HepG2 (cell line): ENCODE data around the gene CNNM3. TPM values are rescaled to one million over a fixed set of nuclear protein-coding genes. Genes with fewer than 3 reads are reported as not detected.

Experiments
- ATF7 ChIP-seq, 2 experiments: fragments of 450-650 bp in 1 of 2; sonication (generic) in 1 of 2; formaldehyde crosslinking in 1 of 2; IDR thresholded peaks; 2 replicates each; pipeline versions ENCODE4 v1.4.0 to v1.6.1; 2016 to 2020; ENCODE audit warnings: antibody characterized with exemption in 1 of 2, mild to moderate bottlenecking in 1 of 2, missing genetic modification reagents in 1 of 2
- CEBPB ChIP-seq: IDR thresholded peaks from 2 replicates; pipeline ENCODE4 v1.6.1; 2011; ENCODE audit warnings: low read depth, low read length, improper control_type of control experiment, borderline replicate concordance
- HNRNPUL1 ChIP-seq: fragments of 200-400 bp; formaldehyde crosslinking; IDR thresholded peaks from 2 replicates; pipeline ENCODE4 v1.6.1; 2017; ENCODE audit warnings: low read depth, mild to moderate bottlenecking, low read length, moderate library complexity
- KDM5B ChIP-seq: sonication (generic); formaldehyde crosslinking; IDR thresholded peaks from 2 replicates; pipeline ENCODE4 v1.4.0; 2020; ENCODE audit warnings: missing genetic modification reagents, mild to moderate bottlenecking, borderline replicate concordance
- MAFG ChIP-seq: sonication (generic); formaldehyde crosslinking; IDR thresholded peaks from 2 replicates; pipeline ENCODE4 v1.5.1; 2020; ENCODE audit warnings: mild to moderate bottlenecking, missing genetic modification reagents
- MEF2D ChIP-seq: sonication (generic); formaldehyde crosslinking; IDR thresholded peaks from 2 replicates; pipeline ENCODE4 v1.5.1; 2020; ENCODE audit warnings: mild to moderate bottlenecking, missing genetic modification reagents
- MIXL1 ChIP-seq: IDR thresholded peaks from 2 replicates; pipeline ENCODE4 v1.6.1; 2016
- MYC ChIP-seq: sonication (generic); formaldehyde crosslinking; IDR thresholded peaks from 2 replicates; pipeline ENCODE4 v1.9.0; 2021; ENCODE audit warnings: missing genetic modification reagents, borderline replicate concordance
- TAF15 ChIP-seq: fragments of 200-400 bp; formaldehyde crosslinking; IDR thresholded peaks from one replicate; pipeline ENCODE4 v1.6.1; 2018; ENCODE audit warnings: mild to moderate bottlenecking, low read depth, low read length; ENCODE audit not compliant: poor library complexity, severe bottlenecking
- ZBTB8A ChIP-seq: sonication (generic); formaldehyde crosslinking; IDR thresholded peaks from 2 replicates; pipeline ENCODE4 v1.4.0; 2020; ENCODE audit warnings: mild to moderate bottlenecking, low read depth, missing genetic modification reagents, borderline replicate concordance
- ZMAT5 ChIP-seq: sonication (generic); formaldehyde crosslinking; IDR thresholded peaks from 2 replicates; pipeline ENCODE4 v1.5.0; 2020; ENCODE audit warnings: mild to moderate bottlenecking, low read depth, missing genetic modification reagents, borderline replicate concordance
- ZNF224 ChIP-seq: sonication (generic); formaldehyde crosslinking; IDR thresholded peaks from 2 replicates; pipeline ENCODE4 v1.5.0; 2020; ENCODE audit warnings: mild to moderate bottlenecking, missing genetic modification reagents
- ZNF33A ChIP-seq: sonication (generic); formaldehyde crosslinking; IDR thresholded peaks from 2 replicates; pipeline ENCODE4 v1.5.1; 2020; ENCODE audit warnings: missing genetic modification reagents, mild to moderate bottlenecking, moderate library complexity, borderline replicate concordance
- ZNF430 ChIP-seq: sonication (generic); formaldehyde crosslinking; IDR thresholded peaks from 2 replicates; pipeline ENCODE4 v1.9.0; 2021; ENCODE audit warnings: mild to moderate bottlenecking, missing genetic modification reagents
- ZNF7 ChIP-seq: IDR thresholded peaks from 2 replicates; pipeline ENCODE4 v1.6.1; 2016; ENCODE audit warnings: missing biosample characterization, missing genetic modification reagents
- ZSCAN31 ChIP-seq: sonication (generic); formaldehyde crosslinking; IDR thresholded peaks from 2 replicates; pipeline ENCODE4 v1.5.0; 2020; ENCODE audit warnings: low read depth, mild to moderate bottlenecking, missing genetic modification reagents
- polyA plus RNA-seq, 8 experiments: library from polyadenylated mRNA; depleted of rRNA in 3 of 8; stranded (reverse) in 7 of 8; unstranded in 1 of 8; fragments of >200 nt; fragmentation: Illumina TruSeq in 4 of 8; extraction: Trizol in 4 of 8; gene quantifications; 2 replicates each; pipeline versions ENCODE4 v1.2.1 to v1.2.3, GENCODE V29; 2011 to 2016; ENCODE audit warnings: low read depth in 4 of 8, missing spikeins in 1 of 8, mixed read lengths in 1 of 8; ENCODE audit not compliant: insufficient read depth in 1 of 8
- total RNA-seq, 5 experiments: library from RNA; depleted of rRNA; stranded (reverse); fragments of >200 nt; fragmentation: Illumina TruSeq; extraction: Trizol; gene quantifications; 2 replicates each; pipeline ENCODE4 v1.2.3, GENCODE V29; 2016; ENCODE audit warnings: low read depth in 1 of 5
- TF ChIP-seq, protein P1 (sequence below): sonication (generic); formaldehyde crosslinking; IDR thresholded peaks from 2 replicates; pipeline ENCODE4 v1.9.0; 2021; ENCODE audit warnings: missing genetic modification reagents, mild to moderate bottlenecking, borderline replicate concordance
- TF ChIP-seq, protein P2 (sequence below): sonication (generic); formaldehyde crosslinking; IDR thresholded peaks from 2 replicates; pipeline ENCODE4 v1.4.0; 2020; ENCODE audit warnings: missing genetic modification reagents, borderline replicate concordance
- TF ChIP-seq, protein P3 (sequence below): sonication (generic); formaldehyde crosslinking; IDR thresholded peaks from 2 replicates; pipeline ENCODE4 v1.5.0; 2020; ENCODE audit warnings: mild to moderate bottlenecking, missing genetic modification reagents, borderline replicate concordance
- TF ChIP-seq, protein P4 (sequence below): sonication (generic); formaldehyde crosslinking; IDR thresholded peaks from 2 replicates; pipeline ENCODE4 v1.4.0; 2020; ENCODE audit warnings: missing genetic modification reagents

Gene CNNM3
- total and polyA plus RNA-seq, 2 of the 13 experiments (the other 11 are each of a cell fraction or from before 2014, with no cell fraction given), result 21.2 to 27.9 TPM

- TF ChIP-seq, protein P1, sequence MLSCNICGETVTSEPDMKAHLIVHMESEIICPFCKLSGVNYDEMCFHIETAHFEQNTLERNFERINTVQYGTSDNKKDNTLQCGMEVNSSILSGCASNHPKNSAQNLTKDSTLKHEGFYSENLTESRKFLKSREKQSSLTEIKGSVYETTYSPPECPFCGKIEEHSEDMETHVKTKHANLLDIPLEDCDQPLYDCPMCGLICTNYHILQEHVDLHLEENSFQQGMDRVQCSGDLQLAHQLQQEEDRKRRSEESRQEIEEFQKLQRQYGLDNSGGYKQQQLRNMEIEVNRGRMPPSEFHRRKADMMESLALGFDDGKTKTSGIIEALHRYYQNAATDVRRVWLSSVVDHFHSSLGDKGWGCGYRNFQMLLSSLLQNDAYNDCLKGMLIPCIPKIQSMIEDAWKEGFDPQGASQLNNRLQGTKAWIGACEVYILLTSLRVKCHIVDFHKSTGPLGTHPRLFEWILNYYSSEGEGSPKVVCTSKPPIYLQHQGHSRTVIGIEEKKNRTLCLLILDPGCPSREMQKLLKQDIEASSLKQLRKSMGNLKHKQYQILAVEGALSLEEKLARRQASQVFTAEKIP (CRISPR knock-in tag), result no peak
- TF ChIP-seq ZMAT5 (CRISPR knock-in tag) (0 out of 2 replicates have a peak, but pooled peaks have one; percentile 13), MYC (CRISPR knock-in tag) (no peak), CEBPB (no peak), ZBTB8A (CRISPR knock-in tag) (peak; percentile 14; the same call in 1 of the 2 replicates), ZNF430 (CRISPR knock-in tag) (no peak; the same call in 1 of the 2 replicates), ZNF224 (CRISPR knock-in tag) (0 out of 2 replicates have a peak, but pooled peaks have one; percentile 35), TAF15 (no peak), HNRNPUL1 (no peak), ZNF7 (no peak), ZSCAN31 (CRISPR knock-in tag) (peak; percentile 69; the same call in 1 of the 2 replicates), KDM5B (CRISPR knock-in tag) (peak; percentile 77), MIXL1 (CRISPR knock-in tag) (peak; percentile 48; the same call in 1 of the 2 replicates), MEF2D (CRISPR knock-in tag) (peak; percentile 76; the same call in 1 of the 2 replicates), MAFG (CRISPR knock-in tag) (no peak), ZNF33A (0 out of 2 replicates have a peak, but pooled peaks have one; percentile 41), ATF7 (IDR thresholded peaks at IDR 0.05) (no peak), ATF7 (CRISPR knock-in tag; IDR thresholded peaks at IDR 0.05) (no peak)
- TF ChIP-seq, protein P2, sequence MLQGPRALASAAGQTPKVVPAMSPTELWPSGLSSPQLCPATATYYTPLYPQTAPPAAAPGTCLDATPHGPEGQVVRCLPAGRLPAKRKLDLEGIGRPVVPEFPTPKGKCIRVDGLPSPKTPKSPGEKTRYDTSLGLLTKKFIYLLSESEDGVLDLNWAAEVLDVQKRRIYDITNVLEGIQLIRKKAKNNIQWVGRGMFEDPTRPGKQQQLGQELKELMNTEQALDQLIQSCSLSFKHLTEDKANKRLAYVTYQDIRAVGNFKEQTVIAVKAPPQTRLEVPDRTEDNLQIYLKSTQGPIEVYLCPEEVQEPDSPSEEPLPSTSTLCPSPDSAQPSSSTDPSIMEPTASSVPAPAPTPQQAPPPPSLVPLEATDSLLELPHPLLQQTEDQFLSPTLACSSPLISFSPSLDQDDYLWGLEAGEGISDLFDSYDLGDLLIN, result 0 out of 2 replicates have a peak, but pooled peaks have one; percentile 35
- TF ChIP-seq, protein P3, sequence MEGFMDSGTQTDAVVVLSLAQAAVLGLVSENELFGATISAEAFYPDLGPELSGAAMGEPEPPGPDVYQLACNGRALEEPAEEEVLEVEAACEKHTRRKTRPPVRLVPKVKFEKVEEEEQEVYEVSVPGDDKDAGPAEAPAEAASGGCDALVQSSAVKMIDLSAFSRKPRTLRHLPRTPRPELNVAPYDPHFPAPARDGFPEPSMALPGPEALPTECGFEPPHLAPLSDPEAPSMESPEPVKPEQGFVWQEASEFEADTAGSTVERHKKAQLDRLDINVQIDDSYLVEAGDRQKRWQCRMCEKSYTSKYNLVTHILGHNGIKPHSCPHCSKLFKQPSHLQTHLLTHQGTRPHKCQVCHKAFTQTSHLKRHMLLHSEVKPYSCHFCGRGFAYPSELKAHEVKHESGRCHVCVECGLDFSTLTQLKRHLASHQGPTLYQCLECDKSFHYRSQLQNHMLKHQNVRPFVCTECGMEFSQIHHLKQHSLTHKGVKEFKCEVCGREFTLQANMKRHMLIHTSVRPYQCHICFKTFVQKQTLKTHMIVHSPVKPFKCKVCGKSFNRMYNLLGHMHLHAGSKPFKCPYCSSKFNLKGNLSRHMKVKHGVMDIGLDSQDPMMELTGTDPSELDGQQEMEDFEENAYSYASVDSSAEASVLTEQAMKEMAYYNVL, result peak; percentile 77
- TF ChIP-seq, protein P4, sequence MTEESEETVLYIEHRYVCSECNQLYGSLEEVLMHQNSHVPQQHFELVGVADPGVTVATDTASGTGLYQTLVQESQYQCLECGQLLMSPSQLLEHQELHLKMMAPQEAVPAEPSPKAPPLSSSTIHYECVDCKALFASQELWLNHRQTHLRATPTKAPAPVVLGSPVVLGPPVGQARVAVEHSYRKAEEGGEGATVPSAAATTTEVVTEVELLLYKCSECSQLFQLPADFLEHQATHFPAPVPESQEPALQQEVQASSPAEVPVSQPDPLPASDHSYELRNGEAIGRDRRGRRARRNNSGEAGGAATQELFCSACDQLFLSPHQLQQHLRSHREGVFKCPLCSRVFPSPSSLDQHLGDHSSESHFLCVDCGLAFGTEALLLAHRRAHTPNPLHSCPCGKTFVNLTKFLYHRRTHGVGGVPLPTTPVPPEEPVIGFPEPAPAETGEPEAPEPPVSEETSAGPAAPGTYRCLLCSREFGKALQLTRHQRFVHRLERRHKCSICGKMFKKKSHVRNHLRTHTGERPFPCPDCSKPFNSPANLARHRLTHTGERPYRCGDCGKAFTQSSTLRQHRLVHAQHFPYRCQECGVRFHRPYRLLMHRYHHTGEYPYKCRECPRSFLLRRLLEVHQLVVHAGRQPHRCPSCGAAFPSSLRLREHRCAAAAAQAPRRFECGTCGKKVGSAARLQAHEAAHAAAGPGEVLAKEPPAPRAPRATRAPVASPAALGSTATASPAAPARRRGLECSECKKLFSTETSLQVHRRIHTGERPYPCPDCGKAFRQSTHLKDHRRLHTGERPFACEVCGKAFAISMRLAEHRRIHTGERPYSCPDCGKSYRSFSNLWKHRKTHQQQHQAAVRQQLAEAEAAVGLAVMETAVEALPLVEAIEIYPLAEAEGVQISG, result no peak
Observed at GRCh38 chr2:96867756-96868554, 51.9 kb downstream of the CNNM3 start (continued).
